GM18507 (cell line): Measurements from ENCODE around the gene RASAL2.

ENCODE experiments used
- DNase-seq: peaks from one replicate; pipeline ENCODE4 v3.0.0; 2011; ENCODE audit warnings: low read depth; ENCODE audit not compliant: insufficient read length; ENCODE audit errors: extremely low spot score
- FAIRE-seq: peaks from 2 replicates; lab custom pipeline; 2011; peaks lifted over from hg19 to GRCh38; lab: Jason Lieb, UNC

RASAL2 gene

DNA sequence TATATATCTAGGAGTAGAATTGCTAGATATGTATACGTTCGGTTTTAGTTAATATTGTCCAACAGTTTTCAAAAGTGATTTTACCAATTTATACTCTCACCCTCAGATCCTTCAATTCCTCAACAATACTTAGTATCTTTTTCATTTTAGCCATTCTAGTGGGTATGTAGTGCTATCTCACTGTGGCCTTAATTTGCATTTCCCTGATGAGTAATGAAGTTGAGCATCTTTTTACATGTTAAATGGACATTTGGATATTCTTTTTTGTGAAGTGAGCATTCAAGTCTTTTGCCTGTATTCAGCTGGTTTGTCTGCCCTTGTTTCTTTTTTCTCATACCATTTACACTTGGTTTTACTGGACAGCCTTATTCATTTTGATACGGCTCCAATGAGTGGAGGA, 172.2 kb downstream of the RASAL2 start:
- DNase-seq (no peak), FAIRE-seq (no peak)

DNA sequence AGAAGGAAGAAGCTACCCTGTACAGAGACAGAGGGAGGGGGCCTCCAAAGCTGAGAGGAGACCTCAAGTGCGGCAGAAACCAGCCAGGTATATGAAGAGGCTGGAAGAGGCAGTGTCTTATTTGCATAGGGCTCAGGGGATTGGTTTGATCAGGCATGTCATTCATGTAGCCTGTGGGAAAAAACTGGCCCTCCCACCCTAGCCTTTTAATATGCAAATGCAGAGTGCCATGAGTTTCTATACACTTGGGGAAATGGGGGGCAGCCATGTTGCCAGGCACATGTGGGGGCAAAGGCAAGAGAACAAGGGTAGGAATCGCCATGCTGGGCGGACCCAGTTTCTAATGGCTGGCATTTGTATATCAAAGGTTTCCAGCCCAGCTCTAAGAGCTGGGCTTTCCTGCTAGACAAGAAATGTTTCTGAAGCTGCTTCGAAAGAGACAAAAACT, 172.7 kb downstream of the RASAL2 start:
- no peak for FAIRE-seq
- no peak for DNase-seq

DNA sequence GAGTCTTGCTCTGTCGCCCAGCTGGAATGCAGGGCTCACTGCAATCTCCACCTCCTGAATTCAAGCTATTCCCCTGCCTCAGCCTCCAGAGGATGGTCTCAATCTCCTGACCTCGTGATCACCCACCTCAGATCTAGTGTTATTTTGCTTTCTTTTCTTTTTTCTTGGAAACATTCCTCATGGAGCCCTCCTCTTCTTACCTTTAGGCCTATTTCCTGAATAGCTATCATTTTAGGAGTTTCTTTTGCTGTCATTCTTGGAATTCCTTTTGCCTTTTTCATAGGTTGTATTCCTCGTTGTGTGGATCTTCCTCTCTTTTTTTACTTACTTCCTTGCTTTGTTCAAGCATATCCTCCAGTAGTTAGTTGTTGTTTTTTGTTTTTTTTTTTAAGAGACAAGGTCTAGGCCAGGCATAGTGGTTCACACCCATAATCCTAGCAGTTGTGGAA, 173.8 kb downstream of the RASAL2 start:
- DNase-seq (no peak), FAIRE-seq (no peak)

DNA sequence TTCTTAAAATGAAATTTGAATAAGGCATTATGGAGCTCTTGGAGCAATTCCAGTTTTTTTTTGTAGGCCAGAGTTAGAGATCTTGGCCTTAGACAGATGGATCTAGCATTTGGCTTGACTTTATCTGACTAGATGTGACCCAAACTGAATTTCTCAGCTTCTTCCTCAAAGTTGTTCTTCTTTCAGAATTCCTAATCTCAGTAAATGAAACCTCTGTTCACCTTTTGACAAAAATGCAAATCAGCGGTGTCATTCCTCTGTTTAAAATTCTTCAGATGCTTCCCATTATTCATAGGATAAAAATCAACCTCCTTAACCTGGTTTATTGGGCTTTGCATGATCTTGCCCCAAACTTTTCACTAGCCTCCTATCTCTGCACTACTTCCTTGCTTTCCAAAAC, 177.6 kb downstream of the RASAL2 start:
- no peak for DNase-seq
- no peak for FAIRE-seq

DNA sequence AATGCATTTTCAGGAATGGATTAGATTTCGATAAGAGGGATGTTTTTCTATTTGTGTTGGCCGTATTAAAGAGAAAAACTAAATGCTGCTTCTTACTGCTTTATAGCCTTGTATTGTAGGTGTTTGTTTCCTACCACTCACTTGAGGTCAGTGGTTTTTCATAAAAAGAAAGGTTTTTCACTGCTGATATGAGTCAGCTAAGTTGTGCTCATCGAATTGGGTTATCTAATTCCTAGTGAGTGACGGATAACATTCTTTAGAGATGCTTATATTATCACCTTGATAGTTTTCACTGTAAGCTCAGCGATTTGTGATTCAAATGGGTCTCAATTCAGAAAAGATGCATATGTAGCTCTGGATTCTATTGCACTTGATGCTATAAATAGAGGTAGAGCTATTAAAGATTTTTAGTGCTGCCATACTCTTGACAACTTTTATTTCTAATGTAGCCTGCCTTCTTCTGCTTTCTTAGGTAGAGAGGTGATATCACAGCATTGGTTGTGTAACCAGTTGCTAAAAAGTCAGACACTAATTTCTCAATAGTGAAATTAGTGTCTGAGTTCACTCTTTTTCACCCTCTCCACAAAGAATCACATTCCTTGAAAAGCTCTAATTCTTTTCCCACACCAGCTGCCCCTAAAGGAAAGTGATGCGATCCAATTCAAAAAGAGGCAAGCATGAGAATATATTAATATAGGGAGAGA, 180.0 kb downstream of the RASAL2 start:
- no peak for FAIRE-seq

DNA sequence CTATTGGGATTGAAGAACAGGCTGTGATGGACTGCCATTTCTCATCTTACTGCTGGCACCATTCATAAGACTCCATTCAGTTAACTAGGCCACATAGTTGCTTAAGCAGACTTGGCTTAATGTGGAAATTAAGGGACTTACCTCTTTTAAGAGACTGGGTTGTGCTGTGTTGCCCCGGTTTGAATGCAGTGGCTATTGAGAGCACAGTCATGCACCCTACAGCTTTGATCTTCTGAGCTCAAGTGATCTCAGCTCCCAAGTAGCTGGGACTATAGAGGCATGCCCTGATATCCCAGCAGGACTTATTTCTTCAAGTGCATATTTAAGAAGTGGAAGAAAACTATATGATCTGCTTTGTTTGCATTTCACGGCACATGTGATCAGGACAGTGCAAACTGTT, 181.1 kb downstream of the RASAL2 start:
- FAIRE-seq (no peak), DNase-seq (no peak)

More for the DNA sequence above, 180.0 kb downstream of the RASAL2 start:
- no peak for DNase-seq

DNA sequence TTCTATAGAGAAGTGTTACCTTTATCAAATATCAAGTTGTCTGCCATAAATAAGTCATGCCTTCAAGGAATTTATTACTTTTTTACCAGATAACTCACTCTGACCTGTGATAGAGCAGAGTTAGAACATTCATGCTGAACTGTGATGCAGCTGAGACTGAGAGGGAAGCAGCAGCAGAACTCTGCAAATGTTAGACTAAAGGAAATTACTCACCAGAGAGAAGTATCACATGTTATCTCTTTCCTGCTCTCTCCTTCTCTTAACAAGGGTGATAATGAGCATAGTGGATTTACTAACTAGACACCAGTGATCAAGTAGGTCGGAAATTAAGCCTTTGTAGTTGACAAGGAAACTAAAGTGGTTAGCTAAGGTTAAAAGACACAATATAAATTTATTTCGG, 181.6 kb downstream of the RASAL2 start:
- FAIRE-seq: no peak
- no peak for DNase-seq

DNA sequence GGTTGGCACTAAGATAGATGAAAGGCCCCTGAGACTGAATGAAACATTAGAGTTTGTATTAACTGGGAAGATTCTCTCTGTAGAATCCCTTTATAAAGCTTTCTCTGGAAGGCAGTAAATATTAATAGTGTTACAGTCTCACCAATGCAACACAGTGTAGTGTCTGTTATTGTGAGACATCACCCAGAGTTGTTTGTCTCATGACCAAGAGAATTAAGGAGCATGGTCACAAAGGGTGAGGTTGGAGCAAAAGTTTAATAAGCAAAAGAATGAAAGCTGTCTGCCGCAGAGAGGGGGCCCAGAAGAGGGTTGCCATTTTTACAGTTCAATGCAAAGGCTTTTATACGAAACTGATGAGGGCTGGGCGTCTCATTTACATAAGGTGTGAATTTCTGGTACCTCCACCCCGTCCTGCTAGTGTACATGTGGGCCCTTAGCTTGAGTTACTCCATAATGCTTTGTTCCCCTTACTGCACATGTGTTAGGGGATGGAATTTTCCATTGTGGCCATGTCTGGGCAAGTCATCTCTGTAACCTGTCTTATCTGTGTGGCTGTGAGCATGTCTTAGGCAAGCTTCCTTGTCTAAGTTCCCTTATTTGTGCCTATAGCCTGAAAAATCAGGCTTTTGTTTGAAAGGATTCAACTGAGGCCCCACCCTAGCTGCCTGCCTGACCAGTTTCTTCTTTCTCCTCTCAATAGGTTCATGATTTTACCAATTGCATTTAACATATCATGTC, 184.1 kb downstream of the RASAL2 start:
- no peak for FAIRE-seq
- no peak for DNase-seq

DNA sequence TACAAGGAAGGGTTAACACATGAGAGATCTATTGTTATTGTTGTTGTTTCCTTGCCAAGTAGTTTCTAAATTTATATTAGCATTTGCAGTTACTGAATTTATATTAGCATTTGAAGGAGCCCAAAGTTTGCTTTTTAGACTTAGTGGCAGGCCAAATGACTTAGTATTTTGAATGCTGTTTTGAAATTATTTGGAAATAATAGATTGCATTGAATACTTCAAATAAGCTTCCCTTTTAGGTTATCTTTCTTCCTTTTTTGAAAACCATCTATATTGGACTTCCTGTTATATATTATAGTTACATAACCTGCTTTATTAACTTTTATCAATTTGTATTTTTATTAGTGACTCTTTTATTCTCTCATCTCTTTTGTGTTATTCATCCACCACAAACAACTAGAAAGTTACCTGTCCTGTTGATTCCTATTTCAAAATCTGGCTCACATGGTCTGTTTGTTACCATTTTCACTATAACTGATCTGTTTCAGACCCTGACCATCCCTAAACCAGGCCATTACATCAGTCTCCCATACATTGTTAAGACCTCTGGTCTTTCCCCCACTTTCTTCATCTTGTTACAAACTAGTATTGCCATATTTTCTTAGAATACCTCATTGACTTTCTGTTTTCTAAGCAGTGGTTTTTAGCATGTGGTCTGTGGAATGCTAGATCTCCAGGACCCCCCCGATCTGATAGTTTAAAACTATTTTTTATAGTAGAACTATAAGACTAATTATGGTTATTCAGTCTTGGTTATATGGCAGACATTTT, 185.2 kb downstream of the RASAL2 start:
- DNase-seq: no peak
- FAIRE-seq: no peak

DNA sequence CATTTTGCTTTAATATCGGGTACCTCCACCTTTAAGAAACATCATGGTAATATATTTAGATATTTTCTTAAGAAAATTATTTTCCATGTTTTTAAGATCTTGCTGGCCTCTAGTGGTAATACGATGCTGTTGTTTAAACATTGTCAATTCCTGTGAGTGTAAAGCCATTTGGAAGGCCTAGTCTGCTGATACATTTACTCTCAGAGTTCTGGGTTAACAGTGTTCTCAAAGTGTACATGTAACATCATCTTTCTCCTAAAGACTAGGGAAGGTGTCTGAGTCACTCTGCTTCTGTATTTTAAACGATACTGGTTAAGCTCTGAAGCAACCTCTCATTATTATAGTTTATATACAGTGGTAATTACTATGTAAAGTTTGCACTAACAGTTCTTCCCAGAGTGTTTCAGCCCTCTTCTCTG, 189.1 kb downstream of the RASAL2 start:
- FAIRE-seq: no peak
- DNase-seq: no peak

DNA sequence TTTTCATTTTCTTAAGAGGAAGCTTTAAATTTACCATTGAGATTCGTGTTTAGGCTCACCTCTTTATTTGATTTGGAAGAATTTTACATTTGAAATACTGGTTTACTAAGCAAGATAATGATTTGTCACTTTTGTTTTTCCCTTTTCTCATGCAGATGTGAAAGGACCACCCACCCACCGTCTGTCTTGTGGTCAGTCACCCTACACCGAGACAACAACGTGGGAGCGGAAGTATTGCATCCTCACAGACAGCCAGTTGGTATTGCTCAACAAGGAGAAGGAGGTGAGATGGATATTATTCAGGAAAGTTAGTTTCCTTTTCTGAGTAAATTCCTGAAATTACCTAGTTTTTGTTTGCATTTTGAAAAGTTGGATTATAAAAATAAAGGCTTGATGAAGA, 189.5 kb downstream of the RASAL2 start:
- FAIRE-seq (no peak), DNase-seq (no peak)

DNA sequence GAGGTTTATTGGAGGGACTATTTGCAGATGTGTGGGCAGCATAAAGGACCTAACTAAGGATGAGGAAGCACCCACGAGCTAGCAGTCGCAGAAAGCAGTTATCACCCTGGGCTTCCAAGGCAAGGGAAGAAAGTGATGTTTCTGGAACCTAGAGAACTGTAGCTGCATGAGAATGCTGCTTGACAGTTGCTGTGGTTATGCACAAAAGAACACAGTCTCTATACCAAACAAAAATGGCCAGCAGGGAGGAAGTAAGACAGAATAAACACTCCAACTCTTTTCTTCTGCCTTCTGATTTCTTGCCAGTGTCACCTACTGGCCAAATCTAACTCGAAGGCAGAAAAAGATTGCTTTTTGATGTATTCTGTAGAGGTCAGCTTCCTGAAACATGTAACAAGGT, 190.2 kb downstream of the RASAL2 start:
- FAIRE-seq: no peak
- DNase-seq: no peak

DNA sequence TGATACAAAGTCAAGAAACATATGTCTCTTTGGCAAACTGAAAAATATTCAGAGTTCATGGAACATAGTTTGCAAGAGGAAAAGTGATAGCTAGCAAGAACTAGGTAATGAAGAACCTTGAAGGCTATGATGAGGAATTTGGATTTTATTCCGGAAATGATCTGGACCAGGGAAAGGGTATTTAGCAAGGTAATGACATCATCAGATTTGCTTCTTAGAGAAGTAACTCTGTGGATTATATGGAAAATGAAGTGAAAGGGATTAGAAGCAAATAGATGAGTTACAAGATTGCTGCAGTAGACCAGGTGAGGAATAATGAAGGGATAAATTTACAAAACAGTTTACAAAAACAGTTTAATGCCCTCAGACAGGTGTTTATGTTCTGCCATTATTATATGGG, 197.3 kb downstream of the RASAL2 start:
- FAIRE-seq: no peak
- DNase-seq: no peak

DNA sequence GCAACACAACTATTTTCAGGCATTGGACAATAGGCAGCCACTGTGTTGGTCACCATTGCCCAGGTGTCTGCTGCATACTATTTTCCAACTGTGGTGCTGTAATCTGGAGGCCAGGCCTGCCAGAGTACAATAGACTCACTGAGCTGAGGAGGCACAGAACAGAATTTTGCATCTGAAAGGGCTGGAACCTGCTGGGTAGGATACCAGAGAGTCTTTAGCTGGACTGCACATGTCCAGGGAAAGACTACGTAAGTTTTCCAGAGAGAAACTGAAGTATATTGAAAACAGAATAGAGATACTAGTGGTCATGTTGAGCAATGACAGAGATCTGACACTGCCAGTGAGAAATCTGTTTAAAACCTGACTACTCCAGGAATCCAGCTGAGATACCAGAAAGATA, 200.8 kb downstream of the RASAL2 start:
- FAIRE-seq (no peak), DNase-seq (no peak)

DNA sequence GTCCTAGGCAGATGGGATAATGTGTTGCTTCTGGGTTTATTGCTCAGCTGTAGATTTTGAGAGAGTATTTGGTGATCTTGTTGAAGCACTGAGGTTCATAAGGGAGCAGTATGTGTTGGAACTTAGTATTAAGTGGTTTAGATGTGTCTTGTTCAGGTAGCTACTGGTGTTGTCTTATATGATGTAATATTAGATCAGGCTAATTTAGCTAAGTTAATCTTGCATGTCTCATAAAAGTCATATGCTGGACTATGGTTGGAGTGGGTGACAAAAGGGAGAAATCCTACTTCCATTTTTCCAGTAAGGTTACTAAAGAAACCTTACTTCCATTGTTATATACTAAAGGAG, 206.4 kb downstream of the RASAL2 start:
- FAIRE-seq (no peak), DNase-seq (no peak)

DNA sequence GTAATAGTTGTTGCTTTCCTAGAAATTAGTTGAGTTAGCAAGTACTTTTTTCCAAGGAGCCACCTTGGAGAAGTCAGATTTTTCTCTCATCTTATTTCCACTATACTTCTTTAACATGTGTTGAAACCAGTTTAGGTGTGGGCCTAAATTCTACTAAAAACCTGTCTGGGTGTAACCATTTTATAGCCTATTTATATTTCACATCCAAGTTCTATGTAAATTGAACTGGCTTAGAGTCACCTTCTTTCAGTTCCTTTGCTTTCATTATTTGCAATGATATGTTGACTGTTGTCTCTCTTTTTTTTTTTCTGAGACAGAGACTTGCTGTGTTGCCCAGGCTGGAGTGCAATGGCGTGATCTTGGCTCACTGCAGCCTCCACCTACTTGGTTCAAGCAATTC, 207.2 kb downstream of the RASAL2 start:
- FAIRE-seq (no peak), DNase-seq (no peak)

DNA sequence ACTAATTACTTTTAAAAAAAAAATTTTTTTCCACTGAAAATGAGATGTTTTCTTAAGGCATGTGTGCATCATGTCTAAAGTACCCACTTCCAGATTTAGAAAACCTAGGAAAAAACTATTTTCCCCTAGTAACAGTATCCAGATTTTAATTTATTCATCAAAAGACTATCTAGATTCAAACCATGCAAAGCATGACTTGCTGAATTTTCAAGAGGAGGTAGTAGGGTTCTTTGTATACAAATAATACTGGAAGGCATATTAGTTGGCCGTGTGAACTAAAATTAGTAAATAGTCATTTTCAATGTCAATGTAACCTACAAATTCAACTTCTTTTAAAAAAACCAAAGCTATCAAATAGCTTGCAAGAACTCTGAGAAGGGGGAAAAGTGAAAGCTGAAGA, 213.4 kb downstream of the RASAL2 start:
- FAIRE-seq: no peak
- DNase-seq: no peak

DNA sequence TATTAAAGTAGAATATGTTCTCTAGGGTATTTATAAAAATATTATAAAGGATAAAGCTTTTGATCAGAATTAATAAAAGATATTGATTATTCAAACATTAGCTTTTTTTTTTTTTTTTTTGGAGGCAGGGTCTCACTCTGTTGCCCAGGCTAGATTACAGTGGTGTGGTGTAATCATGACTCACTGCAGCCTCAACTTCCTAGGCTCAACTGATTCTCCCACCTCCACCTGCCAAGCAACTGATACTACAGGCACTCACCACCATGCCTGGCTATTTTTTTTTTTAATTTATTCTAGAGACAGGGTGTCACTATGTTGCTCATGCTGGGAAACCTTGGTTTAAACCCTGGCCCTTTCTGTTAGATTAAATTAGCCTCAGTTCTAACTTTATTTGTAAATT, 214.5 kb downstream of the RASAL2 start:
- FAIRE-seq: no peak
- no peak for DNase-seq

DNA sequence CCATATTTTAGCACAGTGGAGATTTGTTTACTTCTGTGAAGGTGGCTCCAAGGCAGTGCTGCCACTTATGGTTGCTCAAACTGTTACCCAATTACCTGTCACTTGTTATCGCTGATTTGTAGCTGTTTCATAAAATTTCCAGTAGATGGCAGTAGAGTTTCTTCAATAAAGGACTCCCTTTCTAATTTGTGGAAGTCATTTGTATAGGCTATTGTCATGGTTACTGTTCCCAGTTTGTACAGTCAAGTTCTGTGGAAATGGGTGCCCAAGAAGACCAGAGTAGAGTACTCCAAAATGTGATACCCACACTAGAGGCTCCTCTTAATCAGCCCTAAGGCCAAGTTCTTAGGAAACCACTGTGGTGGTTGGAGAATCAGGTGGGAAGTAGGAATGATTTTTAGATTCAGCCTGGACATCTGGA, 216.8 kb downstream of the RASAL2 start:
- DNase-seq (no peak), FAIRE-seq (peak; percentile 88)

DNA sequence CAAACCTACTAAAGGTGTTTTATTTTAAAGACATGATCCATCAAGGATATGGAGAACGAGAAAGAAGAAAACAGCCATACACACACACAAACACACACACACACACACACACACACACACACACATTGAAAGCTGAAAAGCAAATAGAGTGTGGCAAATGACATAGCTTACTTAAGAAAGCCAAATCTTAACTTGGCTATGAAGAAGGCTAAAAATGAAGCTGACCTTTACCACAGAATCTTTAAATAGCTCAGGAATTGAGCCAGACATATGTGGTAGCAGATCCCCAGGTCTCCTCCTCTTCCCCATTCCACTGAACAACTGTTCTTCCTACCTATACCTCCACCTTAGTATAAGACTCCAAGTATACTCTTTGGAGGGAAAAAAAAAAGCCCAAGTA, 217.3 kb downstream of the RASAL2 start:
- DNase-seq: no peak
- no peak for FAIRE-seq
